DMS53 (cell line): Measurements from ENCODE around the gene COQ4.
"Not testable (repeated sequence)": the region's sequence is repeated elsewhere in the genome, so short reads cannot be mapped to it uniquely, and the experiment has no call there.

Source experiments
- DNase-seq: peaks from one replicate; lab custom pipeline; 2025; lab: John Stamatoyannopoulos, UW

The COQ4 gene

GRCh38 chr9:128322404-128323211, at the start of gene COQ4, which contains the start of gene TRUB2:
COQ4 (plus strand) TSS chr9:128322839; CDS start chr9:128322859, 20 bp downstream.
TRUB2 (minus strand) TSS chr9:128322447; CDS start chr9:128322408, 39 bp downstream.
- peak; percentile 98 for DNase-seq

- DNase-seq, result no peak
These were observed 48.4 kb upstream of the COQ4 start for GRCh38 chr9:128274245-128274644.

GRCh38 chr9:128275198-128276007, 47.2 kb upstream of the COQ4 start, which contains the start of gene GOLGA2:
GOLGA2 (minus strand) TSS chr9:128276007; CDS start chr9:128275976, 31 bp downstream.
- DNase-seq, result peak; percentile 37

GRCh38 chr9:128276008-128276573, 46.5 kb upstream of the COQ4 start, which contains the start of gene SWI5:
SWI5 (plus strand) TSS chr9:128276276.
- DNase-seq, result peak; percentile 100

GRCh38 chr9:128276574-128277270, 45.9 kb upstream of the COQ4 start:
- DNase-seq, result peak; percentile 60

GRCh38 chr9:128279088-128280073, 43.3 kb upstream of the COQ4 start:
- DNase-seq, result not testable (repeated sequence)

- DNase-seq, result no peak
These were observed 42.5 kb upstream of the COQ4 start for GRCh38 chr9:128280084-128280622.

- no peak for DNase-seq
These were observed 40.1 kb upstream of the COQ4 start for GRCh38 chr9:128282500-128282899.

GRCh38 chr9:128285033-128285784, 37.4 kb upstream of the COQ4 start:
- DNase-seq, result no peak

GRCh38 chr9:128286440-128286839, 36.2 kb upstream of the COQ4 start:
- DNase-seq, result no peak

GRCh38 chr9:128288273-128289004, 34.2 kb upstream of the COQ4 start:
- DNase-seq, result no peak

- DNase-seq, result no peak
These were observed 30.6 kb upstream of the COQ4 start for GRCh38 chr9:128292009-128292408.

- DNase-seq, result no peak
These were observed 29.5 kb upstream of the COQ4 start for GRCh38 chr9:128293091-128293490.

- no peak for DNase-seq
These were observed 28.5 kb upstream of the COQ4 start for GRCh38 chr9:128294142-128294541.

GRCh38 chr9:128296340-128297220, 26.1 kb upstream of the COQ4 start:
- no peak for DNase-seq

- no peak for DNase-seq
These were observed 25.3 kb upstream of the COQ4 start for GRCh38 chr9:128297221-128297773.
